Erythroblast (primary cell): ENCODE results near the gene EVI5.

Experiments
- GATA1 ChIP-seq: IDR thresholded peaks from 2 replicates; pipeline ENCODE4 v1.6.1; 2011; ENCODE audit warnings: low read depth, mild to moderate bottlenecking, control low read depth, low read length, moderate library complexity
- POLR2A ChIP-seq: IDR thresholded peaks from 2 replicates; pipeline ENCODE4 v1.6.1; 2011; ENCODE audit warnings: mild to moderate bottlenecking, low read length

- TF ChIP-seq POLR2A = no peak
- TF ChIP-seq GATA1 = no peak
Measured at GRCh38 chr1:92808381-92808780, 23.5 kb upstream of the EVI5 start.
